Peyer's patch (tissue), 4 donors: ENCODE data around the gene KRT1.

Experiments used
- CTCF ChIP-seq, 6 experiments: fragments of 450-650 bp in 4 of 6; fragments of 200-600 bp in 2 of 6; sonication (generic) in 1 of 6; IDR thresholded peaks; one replicate each; pipeline ENCODE4 v1.5.1; 2017 to 2019; ENCODE audit warnings: antibody characterized with exemption in 6 of 6, mild to moderate bottlenecking in 3 of 6, moderate library complexity in 1 of 6
- POLR2A ChIP-seq, 2 donors: fragments of 450-650 bp; IDR thresholded peaks; one replicate each; pipeline ENCODE4 v1.5.1; 2017; ENCODE audit warnings: antibody characterized with exemption in 2 of 2, mild to moderate bottlenecking in 2 of 2, moderate library complexity in 2 of 2

GRCh38 chr12:52727037-52727436, 46.8 kb upstream of the KRT1 start:
- no peak for TF ChIP-seq CTCF (IDR thresholded peaks at IDR 0.05)
- TF ChIP-seq POLR2A (IDR thresholded peaks at IDR 0.05) = no peak
